GM20431 (cell line): ENCODE results near the gene PARD3B.

Source experiments
- in situ Hi-C: fragments of 300-500 bp; cut with MseI, MboI; formaldehyde crosslinking; loops from one replicate; pipeline ENCODE4 v1.15.0; 2020; ENCODE audit warnings: low sequenced_read_pairs; ENCODE audit not compliant: unreplicated experiment

Gene PARD3B

DNA sequence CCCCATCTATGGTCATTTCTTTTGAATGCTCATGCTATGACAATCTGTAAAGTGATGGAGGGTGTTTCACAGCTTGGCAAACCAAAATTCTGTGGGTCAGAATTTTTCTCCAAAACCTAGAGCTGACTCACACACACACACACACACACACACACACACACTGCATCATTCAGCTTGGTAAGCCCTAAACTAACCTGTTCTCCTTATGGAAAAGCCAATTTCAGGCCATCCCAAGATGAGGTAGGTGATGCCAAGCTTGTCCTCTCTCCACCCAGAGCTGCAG is 1092.0 kb downstream of the PARD3B start:
- in situ Hi-C loops, result no loop called here

- in situ Hi-C loops, result no loop called here
Observed at GRCh38 chr2:205637779-205638503, 1092.7 kb downstream of the PARD3B start.

DNA sequence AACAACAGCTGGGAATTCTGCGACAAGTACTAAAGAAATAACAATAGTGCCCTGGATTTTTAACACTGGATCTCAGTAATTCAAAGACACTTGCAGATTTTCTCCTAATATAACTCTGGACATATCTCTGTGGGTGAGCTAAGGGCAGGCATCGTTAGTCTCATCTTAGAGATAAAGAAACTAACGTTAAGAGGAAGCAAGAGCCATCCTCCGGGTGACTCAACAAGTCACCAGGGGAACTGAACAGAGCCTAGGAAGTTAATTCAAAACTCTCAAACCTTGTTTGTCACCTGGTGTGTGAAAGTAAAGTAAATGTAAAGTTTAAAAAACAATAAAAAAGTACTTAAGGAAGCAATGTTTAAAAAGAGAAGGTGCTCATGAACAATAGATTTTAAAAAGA is 1095.4 kb downstream of the PARD3B start:
- in situ Hi-C loops, result no loop called here

- in situ Hi-C loops, result no loop called here
Observed at GRCh38 chr2:205642599-205643356, 1097.5 kb downstream of the PARD3B start.

- in situ Hi-C loops, result no loop called here
Observed at GRCh38 chr2:205643391-205643885, 1098.2 kb downstream of the PARD3B start.

- in situ Hi-C loops, result no loop called here
Observed at GRCh38 chr2:205644018-205644417, 1098.7 kb downstream of the PARD3B start.

GRCh38 chr2:205646680-205647079 is 1101.4 kb downstream of the PARD3B start:
- in situ Hi-C loops, result no loop called here

GRCh38 chr2:205650450-205650849 is 1105.2 kb downstream of the PARD3B start:
- in situ Hi-C loops, result no loop called here

GRCh38 chr2:205650931-205651330 is 1105.7 kb downstream of the PARD3B start:
- in situ Hi-C loops, result no loop called here

- in situ Hi-C loops, result no loop called here
Observed at GRCh38 chr2:205651719-205652118, 1106.4 kb downstream of the PARD3B start.

DNA sequence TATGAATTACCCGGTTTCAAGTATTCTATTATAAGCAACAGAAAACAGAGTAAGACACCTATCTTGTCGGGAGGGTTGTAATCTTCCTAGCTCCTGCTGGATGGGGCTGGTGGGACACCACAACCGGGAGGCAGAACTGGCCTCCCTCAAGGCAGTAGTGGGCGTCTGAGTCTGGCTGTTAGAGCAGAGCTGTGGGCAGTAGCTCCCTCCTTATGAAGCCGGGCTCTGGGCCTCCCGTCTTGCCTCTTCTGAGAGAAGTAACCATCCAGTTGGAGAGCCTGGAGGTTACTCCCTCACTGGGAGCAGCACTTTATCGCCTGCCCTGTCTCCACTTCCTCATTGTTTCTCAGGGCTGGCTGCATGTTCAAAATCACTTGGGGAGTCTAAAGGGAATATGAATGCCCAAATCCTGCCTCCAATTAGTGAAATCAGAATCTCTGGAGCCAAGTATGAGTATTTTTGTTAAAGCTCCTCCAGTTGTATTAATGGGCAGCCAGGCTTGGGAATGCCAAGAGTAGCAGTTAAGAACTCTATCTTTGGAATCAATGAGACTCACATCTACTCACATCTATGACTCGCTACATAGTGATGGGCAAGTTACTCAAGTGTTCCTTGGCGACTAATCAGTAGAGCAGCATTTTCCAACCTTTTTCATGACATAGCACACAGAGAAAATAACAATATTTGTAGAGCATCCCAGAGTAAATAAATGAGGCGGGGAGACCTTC is 1109.8 kb downstream of the PARD3B start:
- in situ Hi-C loops, result no loop called here

GRCh38 chr2:205655779-205656456 is 1110.6 kb downstream of the PARD3B start:
- in situ Hi-C loops, result no loop called here

- in situ Hi-C loops, result no loop called here
Observed at GRCh38 chr2:205656461-205656860, 1111.2 kb downstream of the PARD3B start.

- in situ Hi-C loops, result no loop called here
Observed at GRCh38 chr2:205656941-205657340, 1111.7 kb downstream of the PARD3B start.

GRCh38 chr2:205657579-205657978 is 1112.3 kb downstream of the PARD3B start:
- in situ Hi-C loops, result no loop called here

DNA sequence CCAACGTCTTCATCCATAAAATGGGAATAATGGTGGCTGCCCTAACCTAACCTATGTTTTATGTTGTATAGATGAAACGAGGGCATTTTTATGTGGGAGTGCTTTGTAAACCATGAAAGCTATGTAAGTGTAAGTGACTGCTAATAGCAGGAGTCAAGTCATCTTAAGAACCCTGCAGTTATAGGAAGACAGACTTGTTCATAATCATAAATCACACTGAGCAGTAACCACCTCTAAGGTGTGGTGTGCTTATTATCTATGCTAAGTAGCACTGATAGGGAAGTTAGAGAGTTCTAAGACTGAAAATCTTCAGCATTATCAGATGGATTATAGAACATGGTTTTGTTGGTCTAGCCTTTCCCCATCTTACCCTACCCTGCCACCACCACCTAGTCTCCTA is 1112.8 kb downstream of the PARD3B start:
- in situ Hi-C loops, result no loop called here

DNA sequence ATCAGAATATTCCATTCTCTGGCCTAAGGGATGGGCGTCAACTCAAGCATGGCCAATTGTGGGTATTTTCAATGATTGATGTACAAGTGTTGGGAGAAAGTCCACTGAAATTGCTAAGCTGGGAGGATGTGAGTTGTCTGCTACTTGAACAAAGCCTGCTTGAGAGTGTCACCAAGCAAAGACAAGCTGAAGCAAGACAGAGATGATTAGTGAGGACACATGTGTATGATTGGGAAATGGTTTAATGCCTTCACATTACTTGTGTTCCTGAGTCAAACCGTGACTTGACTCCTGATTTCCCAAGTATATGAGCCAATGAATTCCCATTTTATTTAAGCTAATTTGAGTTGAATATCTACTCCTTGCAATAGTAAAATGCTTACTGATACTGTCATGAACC is 1113.3 kb downstream of the PARD3B start:
- in situ Hi-C loops, result no loop called here

DNA sequence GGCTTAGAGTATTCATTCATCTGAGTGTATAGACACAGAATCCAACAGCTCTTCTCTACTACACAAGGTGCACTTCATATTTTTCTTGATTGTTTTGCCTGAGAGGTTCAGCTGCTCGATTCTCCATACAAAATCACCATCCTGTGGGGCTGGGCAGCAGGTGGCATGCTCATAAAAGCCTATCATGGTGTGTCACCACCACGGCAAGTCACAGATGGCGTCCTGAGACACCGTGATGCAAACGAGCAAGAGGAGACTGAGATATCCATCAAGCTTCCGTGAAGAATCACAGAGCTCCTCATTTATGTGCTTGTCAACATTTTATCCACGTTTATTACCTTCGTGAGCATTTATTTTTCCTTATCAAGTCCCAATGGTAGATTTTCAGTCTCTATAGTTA is 1114.6 kb downstream of the PARD3B start:
- in situ Hi-C loops, result no loop called here

- in situ Hi-C loops, result no loop called here
Observed at GRCh38 chr2:205660521-205661124, 1115.3 kb downstream of the PARD3B start.

GRCh38 chr2:205661281-205661680 is 1116.0 kb downstream of the PARD3B start:
- in situ Hi-C loops, result no loop called here
